ENCODE measurements around the gene MYEF2.

MYEF2 gene

GRCh38 chr15:48177766-48178647 is at the start of gene MYEF2:
MYEF2 (minus strand) TSS chr15:48178295; CDS start chr15:48178237, 58 bp downstream.
- peak; percentile 84 for DNase-seq

- no peak for DNase-seq
Measured at GRCh38 chr15:48225771-48226170, 47.7 kb upstream of the MYEF2 start.

GRCh38 chr15:48222627-48223026 is 44.5 kb upstream of the MYEF2 start:
- DNase-seq: no peak

- DNase-seq: no peak
Measured at GRCh38 chr15:48221885-48222284, 43.8 kb upstream of the MYEF2 start.

GRCh38 chr15:48221261-48221660 is 43.2 kb upstream of the MYEF2 start:
- DNase-seq: no peak

GRCh38 chr15:48205981-48206380 is 27.9 kb upstream of the MYEF2 start, which contains the start of gene SLC12A1:
SLC12A1 (plus strand) TSS chr15:48206302; CDS start chr15:48207720, 1,418 bp downstream.
- DNase-seq: no peak

GRCh38 chr15:48202068-48202467 is 24.0 kb upstream of the MYEF2 start:
- DNase-seq: no peak

GRCh38 chr15:48191574-48192225 is 13.6 kb upstream of the MYEF2 start, which contains the start of gene CTXN2:
CTXN2 (plus strand) TSS chr15:48191665; CDS start chr15:48201301, 9,636 bp downstream.
- DNase-seq: no peak

GRCh38 chr15:48190932-48191573 is 13.0 kb upstream of the MYEF2 start:
- DNase-seq: peak; percentile 44

GRCh38 chr15:48186271-48186670 is 8.2 kb upstream of the MYEF2 start:
- DNase-seq: no peak

GRCh38 chr15:48185529-48185928 is 7.4 kb upstream of the MYEF2 start:
- DNase-seq: no peak

- DNase-seq: no peak
Measured at GRCh38 chr15:48182749-48183148, 4.7 kb upstream of the MYEF2 start.

GRCh38 chr15:48178648-48178931 is 495 bp upstream of the MYEF2 start:
- DNase-seq: no peak

- DNase-seq: peak; percentile 76
Measured at GRCh38 chr15:48177383-48177765, 721 bp downstream of the MYEF2 start.

GRCh38 chr15:48176957-48177356 is 1.1 kb downstream of the MYEF2 start:
- DNase-seq: no peak

- no peak for DNase-seq
Measured at GRCh38 chr15:48176112-48176511, 2.0 kb downstream of the MYEF2 start.

GRCh38 chr15:48175126-48175525 is 3.0 kb downstream of the MYEF2 start:
- DNase-seq: no peak

- no peak for DNase-seq
Measured at GRCh38 chr15:48170981-48171380, 7.1 kb downstream of the MYEF2 start.

GRCh38 chr15:48168616-48169015 is 9.5 kb downstream of the MYEF2 start:
- DNase-seq: no peak

- DNase-seq: no peak
Measured at GRCh38 chr15:48153526-48153925, 24.6 kb downstream of the MYEF2 start.

GRCh38 chr15:48149858-48150257 is 28.2 kb downstream of the MYEF2 start:
- DNase-seq: no peak

GRCh38 chr15:48147358-48147757 is 30.7 kb downstream of the MYEF2 start:
- no peak for DNase-seq

- no peak for DNase-seq
Measured at GRCh38 chr15:48145923-48146322, 32.2 kb downstream of the MYEF2 start.

- no peak for DNase-seq
Measured at GRCh38 chr15:48144889-48145288, 33.2 kb downstream of the MYEF2 start.

Measured in NCI-H2171 treated with DMSO at 0.1 percent for 48 hours (cell line).